GM21737 (cell line): ENCODE results near the gene FOLR1.
"Not testable (repeated sequence)": the region's sequence is repeated elsewhere in the genome, so short reads cannot be mapped to it uniquely, and the experiment has no call there.

Experiments used
- ATAC-seq: cut with Tn5 transposase; IDR thresholded peaks from one replicate; pipeline ENCODE4 v1.9.1; 2021; ENCODE audit warnings: mild to moderate bottlenecking, moderate library complexity; ENCODE audit not compliant: unreplicated experiment

The FOLR1 gene

GRCh38 chr11:72180892-72181552 is 10.9 kb upstream of the FOLR1 start:
- ATAC-seq: not testable (repeated sequence)

DNA sequence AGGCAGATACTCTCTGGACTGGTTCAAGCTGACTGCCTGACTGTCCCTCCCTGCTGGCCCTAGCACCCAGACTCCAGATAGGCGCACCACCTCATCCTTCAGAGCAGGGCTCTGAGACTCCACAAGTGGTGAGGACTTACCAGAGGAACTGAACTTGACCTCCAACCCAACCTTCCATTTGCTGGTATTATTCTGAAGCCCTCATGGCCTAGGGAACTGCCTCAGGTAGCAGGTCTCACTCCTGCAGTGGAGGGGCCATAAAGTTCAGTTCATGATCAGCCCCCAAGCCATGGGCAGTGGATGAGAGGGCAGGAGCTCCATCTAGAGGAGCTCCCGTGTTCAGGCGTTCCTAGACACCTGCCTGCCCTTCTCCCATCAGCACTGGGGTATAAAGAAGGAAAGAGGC is 10.4 kb upstream of the FOLR1 start:
- not testable (repeated sequence) for ATAC-seq

DNA sequence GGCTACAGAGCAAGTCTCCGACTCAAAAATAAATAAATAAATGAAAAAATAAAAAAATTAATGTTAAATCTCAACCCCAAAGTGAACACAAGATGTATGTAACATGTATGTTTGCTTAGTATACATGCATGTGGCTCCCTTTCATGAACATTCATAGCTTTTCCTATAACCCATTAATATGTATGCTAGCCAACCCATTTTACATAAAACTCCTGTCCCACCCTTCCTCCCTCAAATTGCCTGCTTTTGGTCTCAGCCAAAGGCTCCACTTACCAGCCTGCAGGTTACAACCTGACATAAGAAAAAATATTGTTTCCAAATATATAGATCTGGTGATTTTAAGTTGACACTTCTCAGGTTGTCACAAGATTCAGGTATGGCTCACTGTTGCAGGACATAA is 3.7 kb upstream of the FOLR1 start:
- ATAC-seq: no peak

DNA sequence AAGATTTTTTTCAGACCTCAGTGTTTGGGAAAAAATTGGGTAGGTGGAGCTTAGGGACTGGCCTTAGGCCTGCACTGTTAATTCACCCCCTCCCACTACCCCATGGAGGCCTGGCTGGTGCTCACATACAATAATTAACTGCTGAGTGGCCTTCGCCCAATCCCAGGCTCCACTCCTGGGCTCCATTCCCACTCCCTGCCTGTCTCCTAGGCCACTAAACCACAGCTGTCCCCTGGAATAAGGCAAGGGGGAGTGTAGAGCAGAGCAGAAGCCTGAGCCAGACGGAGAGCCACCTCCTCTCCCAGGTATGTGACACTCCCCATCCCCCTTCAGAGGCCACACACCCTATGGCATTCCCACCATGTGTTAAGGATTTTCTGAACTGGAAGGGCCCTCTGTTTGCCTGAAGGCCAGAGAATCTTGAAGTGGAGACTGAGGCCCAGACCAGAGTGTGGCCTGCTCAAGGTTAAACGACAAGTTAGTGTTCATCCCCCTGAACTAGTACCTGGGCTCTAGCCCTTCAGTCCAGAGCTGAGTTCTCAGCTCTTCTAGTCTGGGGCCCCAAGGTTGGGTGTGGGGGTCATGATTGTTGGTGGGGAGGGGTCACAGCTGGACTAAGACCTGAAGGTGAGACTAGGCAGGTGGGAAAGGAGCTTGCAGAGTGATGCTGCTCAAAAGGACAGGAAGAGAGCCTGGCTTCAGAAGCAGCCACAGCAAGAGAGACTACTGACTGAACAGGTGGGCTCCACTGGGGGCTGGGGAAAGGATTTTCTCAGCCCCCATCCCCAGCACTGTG is 2.3 kb upstream of the FOLR1 start:
- ATAC-seq: no peak

- no peak for ATAC-seq
These were observed 1.3 kb upstream of the FOLR1 start for GRCh38 chr11:72190631-72191071.

GRCh38 chr11:72195518-72196270 is 3.8 kb downstream of the FOLR1 start:
- ATAC-seq: no peak

DNA sequence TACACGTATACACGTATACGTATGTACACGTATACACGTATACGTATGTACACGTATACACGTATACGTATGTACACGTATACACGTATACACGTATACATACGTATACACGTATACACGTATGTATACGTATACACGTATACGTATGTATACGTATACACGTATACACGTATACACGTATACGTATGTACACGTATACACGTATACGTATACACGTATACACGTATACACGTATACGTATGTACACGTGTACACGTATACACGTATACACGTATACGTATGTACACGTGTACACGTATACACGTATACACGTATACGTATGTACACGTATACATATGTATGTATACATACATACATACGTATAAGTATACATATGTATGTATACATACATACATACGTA is 9.5 kb downstream of the FOLR1 start:
- not testable (repeated sequence) for ATAC-seq

DNA sequence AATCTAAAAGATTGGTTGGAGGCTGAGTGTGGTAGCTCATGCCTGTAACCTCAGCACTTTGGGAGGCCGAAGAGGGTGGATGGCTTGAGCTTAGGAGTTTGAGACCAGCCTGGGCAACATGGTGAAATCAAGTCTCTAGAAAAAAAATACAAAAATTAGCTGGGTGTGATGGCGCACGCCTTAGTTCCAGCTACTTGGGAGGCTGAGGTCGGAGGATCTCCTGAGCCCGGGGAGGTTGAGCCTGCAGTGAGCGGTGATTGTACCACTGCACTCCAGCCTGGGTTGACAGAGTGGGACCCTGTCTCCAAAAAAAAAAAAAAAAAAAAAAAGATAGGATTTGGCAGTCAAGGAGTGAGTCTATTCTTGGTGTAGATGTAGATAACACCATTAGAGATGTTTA is 10.6 kb downstream of the FOLR1 start:
- no peak for ATAC-seq

GRCh38 chr11:72203163-72203562 is 11.2 kb downstream of the FOLR1 start:
- ATAC-seq: no peak

GRCh38 chr11:72204886-72205285 is 12.9 kb downstream of the FOLR1 start:
- no peak for ATAC-seq

GRCh38 chr11:72206794-72207193 is 14.9 kb downstream of the FOLR1 start:
- ATAC-seq: not testable (repeated sequence)

DNA sequence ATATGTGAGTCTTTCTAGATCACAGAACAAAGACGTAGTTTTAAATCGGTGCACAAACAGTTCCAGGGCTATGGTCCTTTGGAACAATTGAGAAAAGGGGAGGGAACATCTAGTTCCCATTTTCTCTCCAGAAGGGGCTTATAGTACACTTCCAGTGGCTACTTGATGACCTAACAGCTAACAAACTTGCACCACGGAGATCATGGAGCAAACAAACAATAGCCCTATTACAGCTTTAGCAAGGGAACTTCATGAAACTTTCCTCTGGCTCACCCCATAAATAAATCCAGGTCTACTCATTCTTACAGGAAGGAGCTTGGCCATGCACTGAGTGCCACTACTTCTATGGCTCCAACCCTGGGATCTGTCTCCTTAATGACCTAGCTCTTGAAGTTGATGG is 16.3 kb downstream of the FOLR1 start:
- ATAC-seq: no peak

- ATAC-seq: no peak
These were observed 17.2 kb downstream of the FOLR1 start for GRCh38 chr11:72209101-72209500.

DNA sequence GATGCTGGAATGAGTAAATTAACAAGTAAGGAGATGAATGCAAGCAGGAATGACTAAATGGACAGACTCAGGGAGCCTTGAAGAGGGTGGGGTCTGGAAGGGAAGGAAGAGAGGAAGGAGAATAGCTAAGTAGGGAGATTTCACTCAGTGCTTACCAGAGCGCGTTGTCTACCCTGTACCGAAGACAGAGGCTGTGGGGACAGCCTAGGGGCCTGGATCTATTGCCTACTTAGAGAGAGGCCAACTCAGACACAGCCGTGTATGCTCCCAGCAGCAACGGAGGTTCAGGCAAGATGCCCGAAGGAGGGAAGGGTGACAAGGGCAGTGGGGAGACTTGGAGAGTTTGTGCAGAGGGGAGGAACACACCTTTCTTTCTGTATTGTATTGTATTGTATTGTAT is 24.7 kb downstream of the FOLR1 start, which contains the start of gene FOLR2:
TSS of gene FOLR2 (plus strand) at position 157 of the 400 bp plus-strand sequence. CDS start 1,791 bp downstream, outside the sequence.
- no peak for ATAC-seq

- ATAC-seq: no peak
These were observed 25.9 kb downstream of the FOLR1 start for GRCh38 chr11:72217841-72218240.

- no peak for ATAC-seq
These were observed 26.4 kb downstream of the FOLR1 start for GRCh38 chr11:72218251-72218745.

DNA sequence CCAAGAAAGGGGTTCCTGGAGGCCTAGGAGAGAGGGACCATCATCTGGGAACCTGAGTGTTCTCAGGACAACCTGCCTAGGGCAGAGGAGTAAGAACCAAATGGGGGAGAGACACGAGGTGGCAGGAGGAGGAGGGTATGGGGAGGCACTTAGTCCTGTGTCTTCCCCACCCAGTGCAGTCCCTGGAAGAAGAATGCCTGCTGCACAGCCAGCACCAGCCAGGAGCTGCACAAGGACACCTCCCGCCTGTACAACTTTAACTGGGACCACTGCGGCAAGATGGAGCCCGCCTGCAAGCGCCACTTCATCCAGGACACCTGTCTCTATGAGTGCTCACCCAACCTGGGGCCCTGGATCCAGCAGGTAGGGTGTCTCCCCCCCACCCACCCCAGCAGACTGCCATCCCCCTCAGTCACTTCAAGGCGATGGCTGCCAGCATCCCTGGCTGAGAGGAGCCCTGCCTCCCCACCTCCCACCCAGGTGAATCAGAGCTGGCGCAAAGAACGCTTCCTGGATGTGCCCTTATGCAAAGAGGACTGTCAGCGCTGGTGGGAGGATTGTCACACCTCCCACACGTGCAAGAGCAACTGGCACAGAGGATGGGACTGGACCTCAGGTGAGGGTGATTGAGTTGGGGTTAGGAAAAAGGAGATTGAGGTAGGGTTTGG is 28.9 kb downstream of the FOLR1 start:
- ATAC-seq: no peak

DNA sequence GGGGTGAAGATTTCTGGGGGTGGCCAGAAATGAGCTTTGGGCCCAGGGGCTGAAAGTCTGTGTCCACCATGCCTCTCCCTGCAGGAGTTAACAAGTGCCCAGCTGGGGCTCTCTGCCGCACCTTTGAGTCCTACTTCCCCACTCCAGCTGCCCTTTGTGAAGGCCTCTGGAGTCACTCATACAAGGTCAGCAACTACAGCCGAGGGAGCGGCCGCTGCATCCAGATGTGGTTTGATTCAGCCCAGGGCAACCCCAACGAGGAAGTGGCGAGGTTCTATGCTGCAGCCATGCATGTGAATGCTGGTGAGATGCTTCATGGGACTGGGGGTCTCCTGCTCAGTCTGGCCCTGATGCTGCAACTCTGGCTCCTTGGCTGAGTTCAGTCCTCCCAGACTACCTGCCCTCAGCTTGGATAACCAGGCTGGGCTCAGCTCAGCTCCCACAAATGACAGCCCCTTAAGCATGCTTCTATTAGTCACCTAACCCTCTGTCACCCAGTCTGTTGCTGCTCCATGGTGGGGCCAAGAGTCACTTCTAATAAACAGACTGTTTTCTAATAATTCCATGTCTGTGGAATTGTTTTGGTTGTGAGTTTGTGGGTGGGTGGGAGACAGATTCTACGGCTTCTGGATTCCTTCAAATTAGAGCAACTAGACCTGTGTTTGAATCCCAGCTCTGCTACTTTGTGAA is 29.6 kb downstream of the FOLR1 start:
- ATAC-seq: no peak

- no peak for ATAC-seq
These were observed 30.4 kb downstream of the FOLR1 start for GRCh38 chr11:72222106-72222891.
